Right ventricle myocardium superior (tissue), 1 donor: ENCODE measurements around the gene GALNT18. TPM values are rescaled to one million over a fixed set of nuclear protein-coding genes. Genes with fewer than 3 reads are reported as not detected.

Experiments
- ATAC-seq: fragments of 200-7000 bp; cut with Tn5 transposase; one replicate; pipeline ENCODE4 v1.9.1; 2020; ENCODE audit warnings: mild to moderate bottlenecking; ENCODE audit not compliant: poor library complexity
- DNase-seq: peaks from one replicate; pipeline ENCODE4 v3.0.0-alpha.2; 2020
- intact Hi-C: fragments of 100-400 bp; cut with DNase I; formaldehyde crosslinking; loops from one replicate; pipeline ENCODE4 v1.11.2; 2022
- long read RNA-seq: library from polyadenylated mRNA; unstranded; transcript quantifications from one replicate; pipeline ENCODE4 v2.0.0, GENCODE V29; 2021
- total RNA-seq: library from RNA; stranded (reverse); fragmentation: NEBNext Ultra II Directional; extraction: Animal tissue kit (Norgen Biotek cat#: 25700); gene quantifications from one replicate; pipeline ENCODE4 v1.2.1, GENCODE V29; 2021
- donor health status: DM: no; HTN: yes; CAD: no; lungs with severe emphysema.

GALNT18 gene
- total RNA-seq: 24.5 TPM
- long read RNA-seq, transcript GALNT18-201 (11 exons, 2,504 nt): major isoform, 214 of 246 reads
- long read RNA-seq, partial matches to known transcripts: 7 of 246 reads
- long read RNA-seq, other reads (novel, unspliced or antisense): 25 of 246 reads

- intact Hi-C loops: loop anchor here (5.0 kb wide), 3 partner anchors 39 to 219 kb away; no protein-coding TSS in a partner anchor
- ATAC-seq (peak; percentile 97), DNase-seq (peak; percentile 94)
Measured at GRCh38 chr11:11621573-11622339, at the start of gene GALNT18. GALNT18 (minus strand) TSS chr11:11622005.

DNA sequence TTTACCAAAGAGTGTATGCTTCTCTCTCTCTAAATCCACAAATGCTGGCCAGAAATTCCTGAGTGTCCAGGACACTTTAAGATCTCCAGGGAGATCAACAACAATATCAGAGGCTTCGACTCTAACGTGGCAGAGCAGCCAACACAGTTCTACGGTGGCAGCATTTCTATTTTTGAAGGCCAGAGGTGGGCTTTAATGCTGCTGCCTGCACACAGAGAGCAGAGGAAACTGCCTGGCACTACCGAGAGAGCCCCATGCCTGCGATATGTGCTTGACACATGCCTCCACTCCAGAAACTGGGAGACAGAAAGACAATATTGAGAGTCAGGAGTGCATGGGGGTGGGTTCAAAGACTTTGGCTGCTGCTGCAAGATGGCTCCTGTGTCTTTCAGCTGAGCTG lies 48.8 kb upstream of the GALNT18 start:
- ATAC-seq (peak; percentile 69), DNase-seq (no peak)
- intact Hi-C loops: no loop called here

- intact Hi-C loops: no loop called here
- no peak for ATAC-seq
Measured at GRCh38 chr11:11669233-11669846, 47.5 kb upstream of the GALNT18 start.

GRCh38 chr11:11668781-11669180 lies 47.0 kb upstream of the GALNT18 start:
- ATAC-seq (no peak), DNase-seq (no peak)
- intact Hi-C loops: no loop called here

More at GRCh38 chr11:11669233-11669846, 47.5 kb upstream of the GALNT18 start:
- no peak for DNase-seq

- DNase-seq (no peak), ATAC-seq (no peak)
- intact Hi-C loops: no loop called here
Measured at GRCh38 chr11:11668274-11668673, 46.5 kb upstream of the GALNT18 start.

GRCh38 chr11:11667056-11667455 lies 45.3 kb upstream of the GALNT18 start:
- ATAC-seq (no peak), DNase-seq (no peak)
- intact Hi-C loops: no loop called here

DNA sequence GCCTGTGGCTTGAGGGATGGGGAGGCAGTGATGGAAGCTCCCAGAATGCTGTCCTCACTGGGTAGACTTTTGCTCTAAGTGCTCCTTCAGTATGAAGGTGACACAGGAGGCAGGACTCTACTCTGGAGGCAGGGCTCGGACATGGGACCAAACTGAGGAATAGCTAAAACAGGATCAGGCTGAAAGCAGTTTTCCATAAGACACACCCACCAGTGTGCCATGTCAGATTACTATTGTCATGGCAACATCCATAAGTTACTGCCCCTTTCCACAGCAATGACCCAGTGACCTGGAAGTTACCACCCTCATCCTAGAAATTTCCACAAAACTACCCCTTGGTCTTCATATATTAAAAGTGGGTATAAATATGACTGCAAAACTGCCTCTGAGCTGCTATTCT lies 43.6 kb upstream of the GALNT18 start:
- DNase-seq (no peak), ATAC-seq (no peak)
- intact Hi-C loops: no loop called here

DNA sequence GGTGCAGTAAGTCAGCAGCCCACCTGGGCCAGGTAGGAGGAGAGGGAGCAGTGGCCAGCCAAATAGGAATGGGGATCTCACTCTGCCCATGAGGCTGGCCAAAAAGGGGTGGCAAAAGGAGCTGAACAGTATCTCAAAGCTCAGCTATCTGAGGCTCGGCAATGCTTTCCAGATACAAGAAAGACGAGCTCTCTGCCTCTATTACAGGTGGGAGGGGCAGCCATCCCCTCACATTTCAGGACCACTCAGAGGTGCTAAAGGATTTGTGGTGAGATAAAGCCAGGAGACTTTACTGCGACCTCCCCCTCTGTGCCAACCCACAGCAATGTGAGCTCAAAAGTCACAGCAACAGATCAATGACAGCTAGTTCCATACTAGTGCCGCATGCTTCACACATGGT lies 42.1 kb upstream of the GALNT18 start:
- ATAC-seq (no peak), DNase-seq (no peak)
- intact Hi-C loops: no loop called here

DNA sequence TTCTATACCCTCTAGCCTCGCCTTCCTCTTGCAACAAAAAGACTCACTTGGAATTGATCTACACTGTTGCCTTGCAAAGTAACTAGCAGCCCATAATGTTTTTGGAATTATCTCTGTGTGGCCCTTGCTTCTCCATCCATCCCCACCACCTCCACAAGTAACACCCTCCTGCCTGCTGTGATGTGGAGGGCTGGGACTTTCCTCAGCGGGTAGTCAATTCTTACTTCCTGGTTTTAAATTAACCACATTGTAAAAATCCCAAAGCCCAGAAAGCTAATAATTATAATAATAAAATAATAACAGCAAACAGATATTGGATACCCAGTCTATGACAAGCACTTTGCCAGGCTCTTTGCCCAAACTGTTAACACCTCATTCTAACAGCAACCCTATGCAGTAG lies 40.8 kb upstream of the GALNT18 start:
- intact Hi-C loops: no loop called here
- DNase-seq (no peak), ATAC-seq (no peak)

DNA sequence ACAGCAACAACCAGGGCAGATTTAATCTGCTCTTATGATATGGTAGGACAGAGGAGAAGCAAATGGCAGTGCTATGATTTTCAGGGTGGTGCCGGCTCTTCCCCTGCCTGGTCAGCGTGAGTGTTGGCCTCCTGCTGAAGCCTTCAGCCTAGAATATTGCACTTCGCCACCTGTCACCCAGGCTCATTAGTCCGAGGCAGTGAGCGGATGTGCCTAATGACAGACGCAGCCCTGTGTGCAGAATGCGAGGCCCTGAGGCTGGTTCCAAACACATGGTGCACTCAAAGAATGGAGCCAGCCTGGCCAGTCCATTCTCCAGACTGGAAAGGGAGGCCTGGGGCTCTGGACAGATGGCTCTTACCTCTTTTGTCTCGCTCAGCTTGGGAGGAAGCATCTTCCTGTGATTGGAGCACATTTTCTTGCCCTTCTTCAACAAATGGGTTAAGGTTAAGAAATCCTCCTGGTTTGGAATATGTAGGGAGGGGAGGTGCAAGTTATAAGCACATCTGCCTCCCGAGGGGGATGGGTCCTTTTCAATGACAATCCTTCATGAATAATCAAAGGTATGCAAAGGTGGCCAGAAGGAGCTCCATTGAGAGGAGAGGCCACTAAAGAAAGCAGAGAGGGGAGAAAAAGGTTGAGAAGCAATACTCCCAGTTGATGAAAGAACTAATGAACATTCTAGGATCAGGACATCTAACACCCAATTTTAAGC lies 39.7 kb upstream of the GALNT18 start:
- ATAC-seq: no peak
- no peak for DNase-seq

GRCh38 chr11:11660363-11660740 lies 38.5 kb upstream of the GALNT18 start:
- intact Hi-C loops: no loop called here
- DNase-seq: no peak
- no peak for ATAC-seq

More for the DNA sequence above, 39.7 kb upstream of the GALNT18 start:
- intact Hi-C loops: no loop called here

DNA sequence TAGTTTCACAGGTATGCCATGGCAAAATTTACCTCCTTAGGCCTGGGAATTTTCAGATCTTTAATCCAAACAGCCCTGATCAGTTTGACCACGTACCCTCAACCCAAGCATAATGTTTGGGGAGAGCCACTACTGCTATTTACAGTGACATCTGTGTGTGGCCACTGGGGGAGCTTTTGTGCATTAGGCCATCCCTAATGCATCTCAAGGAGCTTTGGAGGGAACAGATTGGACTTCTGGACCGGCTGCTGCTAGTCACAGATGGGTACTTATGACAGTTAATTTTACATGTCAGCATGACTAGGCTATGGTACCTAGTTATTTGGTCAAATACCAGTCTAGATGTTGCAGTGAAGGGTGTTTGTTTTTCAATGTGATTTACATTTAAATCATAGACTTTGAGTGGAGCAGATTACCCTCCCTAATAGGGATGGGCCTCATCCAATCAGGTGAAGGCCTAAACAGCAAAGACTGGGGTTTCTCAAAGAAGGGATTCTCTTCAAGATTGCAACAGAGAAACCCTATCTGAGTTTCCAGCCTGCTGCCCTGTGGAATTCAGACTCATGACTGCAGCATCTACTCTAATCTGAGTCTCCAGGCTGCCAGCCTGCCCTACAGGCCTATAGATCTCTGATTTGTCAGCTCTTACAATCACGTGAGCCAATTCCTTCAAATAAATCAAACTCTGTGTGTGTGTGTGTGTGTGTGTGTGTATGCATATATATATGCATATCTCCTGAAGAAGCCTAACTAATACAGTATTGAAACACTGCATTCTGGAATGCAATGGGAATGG lies 38.0 kb upstream of the GALNT18 start:
- intact Hi-C loops: no loop called here
- no peak for ATAC-seq
- DNase-seq: no peak

DNA sequence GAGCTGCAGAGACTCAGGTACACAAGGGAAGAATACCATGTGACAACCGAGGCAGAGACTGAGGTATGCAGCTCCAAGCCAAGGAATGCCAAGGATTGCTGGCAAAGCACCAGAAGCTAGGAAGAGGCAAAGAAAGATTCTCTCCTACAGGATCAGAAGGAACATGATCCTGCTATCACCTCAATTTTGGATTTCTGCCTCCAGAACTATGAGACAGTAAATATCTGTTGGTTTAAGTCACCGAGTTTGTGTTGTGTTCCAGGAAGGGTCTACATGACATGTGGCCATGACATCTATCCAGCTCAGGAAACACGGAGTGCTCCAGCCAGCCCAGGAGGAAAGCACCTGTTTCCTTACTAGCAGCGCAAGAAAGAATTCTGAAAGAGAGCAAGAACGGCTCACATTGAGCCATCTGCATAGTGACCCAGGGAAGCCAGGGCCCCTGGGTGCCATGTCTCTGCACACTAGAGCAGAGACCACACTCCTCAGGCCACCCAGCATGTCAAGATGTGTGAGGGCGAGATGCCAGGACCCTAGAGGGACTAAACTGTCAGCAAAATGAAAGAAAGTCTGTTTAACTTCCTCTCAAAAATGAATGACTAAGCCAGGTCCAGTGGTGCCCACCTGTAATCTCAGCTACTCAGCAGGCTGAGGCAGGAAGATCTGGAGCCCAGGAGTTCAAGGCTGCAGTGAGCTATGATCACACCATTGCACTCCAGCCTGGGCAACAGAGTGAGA lies 35.6 kb upstream of the GALNT18 start:
- no peak for ATAC-seq
- DNase-seq: no peak
- intact Hi-C loops: no loop called here

DNA sequence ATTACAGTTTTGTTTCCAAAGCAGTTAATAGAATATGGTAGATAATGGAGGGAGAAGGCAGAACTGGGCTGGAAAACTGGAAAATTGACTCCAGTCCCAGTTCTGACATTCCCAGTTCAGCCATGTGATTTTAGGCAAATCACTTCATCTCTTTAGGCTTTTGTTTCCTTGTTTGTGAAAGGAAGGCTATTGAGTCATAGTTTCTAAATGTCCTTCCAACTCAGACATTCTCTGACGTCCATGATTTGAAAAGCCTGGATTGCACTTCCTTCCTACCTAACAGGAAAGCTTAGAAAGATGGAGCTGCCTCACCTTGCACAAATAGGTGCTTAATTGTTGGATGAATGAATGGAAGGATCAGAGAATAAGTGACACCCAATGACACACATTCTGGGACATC lies 19.8 kb upstream of the GALNT18 start:
- ATAC-seq: no peak
- no peak for DNase-seq
- intact Hi-C loops: no loop called here

DNA sequence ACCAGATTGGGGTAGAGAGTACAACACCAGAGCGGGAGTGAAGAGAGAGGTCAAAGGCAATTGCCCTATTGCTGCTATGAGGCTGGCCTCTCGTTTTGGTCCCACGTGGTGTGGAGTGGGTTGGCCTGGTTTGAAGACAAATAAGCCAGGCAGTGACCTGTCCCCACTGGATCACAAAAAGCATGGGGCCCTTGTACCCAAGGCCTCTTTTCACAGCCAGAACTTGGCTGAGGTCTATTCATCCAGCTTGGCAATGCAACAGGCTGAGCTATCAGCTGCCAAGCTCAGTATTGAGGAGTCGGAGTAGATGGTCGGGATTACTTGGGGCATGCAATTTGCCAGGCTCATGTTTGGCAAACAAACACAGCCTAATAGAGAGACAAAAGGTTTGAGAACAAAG lies 19.2 kb upstream of the GALNT18 start:
- intact Hi-C loops: no loop called here
- no peak for ATAC-seq
- DNase-seq: no peak

GRCh38 chr11:11640152-11640551 lies 18.3 kb upstream of the GALNT18 start:
- no peak for ATAC-seq
- no peak for DNase-seq
- intact Hi-C loops: no loop called here

DNA sequence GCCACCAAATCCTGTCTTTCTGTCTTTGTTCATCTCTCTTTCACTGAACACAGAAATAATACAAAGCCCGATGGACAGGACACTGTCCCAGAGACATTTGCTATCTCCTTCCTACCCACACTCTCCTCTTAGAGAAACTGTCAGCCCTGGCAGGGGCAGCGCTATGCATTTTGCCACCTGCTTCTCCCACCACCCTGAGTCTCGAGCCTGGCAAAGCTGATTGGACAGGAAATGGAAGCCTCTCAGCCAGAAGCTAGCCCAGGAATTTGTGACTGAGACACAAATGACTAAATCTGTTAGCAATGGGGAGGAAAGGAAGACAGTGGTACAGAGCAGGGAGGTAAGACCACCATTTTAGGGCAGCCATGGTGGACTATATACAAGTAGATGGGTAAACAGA lies 14.9 kb upstream of the GALNT18 start:
- intact Hi-C loops: loop anchor here (10.0 kb wide), 1 partner anchor 138 kb away; no protein-coding TSS in a partner anchor
- no peak for ATAC-seq
- DNase-seq: no peak

GRCh38 chr11:11635443-11635842 lies 13.6 kb upstream of the GALNT18 start:
- no peak for ATAC-seq
- no peak for DNase-seq
- intact Hi-C loops: loop anchor here (10.0 kb wide), 1 partner anchor 139 kb away; no protein-coding TSS in a partner anchor
